GM12873 (cell line): ENCODE results near the gene MAGEA6.
"Not testable (repeated sequence)": the region's sequence is repeated elsewhere in the genome, so short reads cannot be mapped to it uniquely, and the experiment has no call there.

Experiments used
- TF ChIP-seq, protein P1 (sequence below): IDR thresholded peaks from 2 replicates; pipeline ENCODE4 v1.5.1; 2012; ENCODE audit warnings: low read depth, mild to moderate bottlenecking, moderate library complexity, low read length, control low read depth; ENCODE audit not compliant: insufficient read depth; ENCODE audit errors: missing control alignments

Gene MAGEA6, protein sequence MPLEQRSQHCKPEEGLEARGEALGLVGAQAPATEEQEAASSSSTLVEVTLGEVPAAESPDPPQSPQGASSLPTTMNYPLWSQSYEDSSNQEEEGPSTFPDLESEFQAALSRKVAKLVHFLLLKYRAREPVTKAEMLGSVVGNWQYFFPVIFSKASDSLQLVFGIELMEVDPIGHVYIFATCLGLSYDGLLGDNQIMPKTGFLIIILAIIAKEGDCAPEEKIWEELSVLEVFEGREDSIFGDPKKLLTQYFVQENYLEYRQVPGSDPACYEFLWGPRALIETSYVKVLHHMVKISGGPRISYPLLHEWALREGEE

GRCh38 chrX:152769549-152770289, at the start of gene MAGEA6:
Gene MAGEA6 (minus strand): TSS chrX:152769689. CDS start chrX:152767650, 2,039 bp downstream.
- TF ChIP-seq, protein P1, sequence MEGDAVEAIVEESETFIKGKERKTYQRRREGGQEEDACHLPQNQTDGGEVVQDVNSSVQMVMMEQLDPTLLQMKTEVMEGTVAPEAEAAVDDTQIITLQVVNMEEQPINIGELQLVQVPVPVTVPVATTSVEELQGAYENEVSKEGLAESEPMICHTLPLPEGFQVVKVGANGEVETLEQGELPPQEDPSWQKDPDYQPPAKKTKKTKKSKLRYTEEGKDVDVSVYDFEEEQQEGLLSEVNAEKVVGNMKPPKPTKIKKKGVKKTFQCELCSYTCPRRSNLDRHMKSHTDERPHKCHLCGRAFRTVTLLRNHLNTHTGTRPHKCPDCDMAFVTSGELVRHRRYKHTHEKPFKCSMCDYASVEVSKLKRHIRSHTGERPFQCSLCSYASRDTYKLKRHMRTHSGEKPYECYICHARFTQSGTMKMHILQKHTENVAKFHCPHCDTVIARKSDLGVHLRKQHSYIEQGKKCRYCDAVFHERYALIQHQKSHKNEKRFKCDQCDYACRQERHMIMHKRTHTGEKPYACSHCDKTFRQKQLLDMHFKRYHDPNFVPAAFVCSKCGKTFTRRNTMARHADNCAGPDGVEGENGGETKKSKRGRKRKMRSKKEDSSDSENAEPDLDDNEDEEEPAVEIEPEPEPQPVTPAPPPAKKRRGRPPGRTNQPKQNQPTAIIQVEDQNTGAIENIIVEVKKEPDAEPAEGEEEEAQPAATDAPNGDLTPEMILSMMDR: not testable (repeated sequence)

DNA sequence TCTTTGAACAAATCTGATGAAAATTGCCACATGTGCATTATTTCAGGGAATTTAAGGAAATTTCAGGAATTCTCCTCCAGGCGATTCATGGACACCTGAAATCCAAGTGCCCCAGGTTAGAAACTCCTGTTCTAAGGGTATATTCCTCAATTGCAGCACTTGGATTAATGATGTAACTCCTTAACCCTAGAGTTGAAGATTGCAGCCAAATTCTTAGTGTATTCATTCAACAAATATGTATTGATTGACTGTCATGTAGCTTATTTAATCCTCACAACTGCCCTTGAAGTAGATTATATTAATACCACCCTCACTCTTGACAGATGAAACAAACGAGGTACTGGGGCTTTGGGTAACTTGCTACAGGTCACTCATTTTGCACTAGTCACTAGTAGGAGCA, 49.8 kb upstream of the MAGEA6 start:
- TF ChIP-seq, protein P1: no peak

DNA sequence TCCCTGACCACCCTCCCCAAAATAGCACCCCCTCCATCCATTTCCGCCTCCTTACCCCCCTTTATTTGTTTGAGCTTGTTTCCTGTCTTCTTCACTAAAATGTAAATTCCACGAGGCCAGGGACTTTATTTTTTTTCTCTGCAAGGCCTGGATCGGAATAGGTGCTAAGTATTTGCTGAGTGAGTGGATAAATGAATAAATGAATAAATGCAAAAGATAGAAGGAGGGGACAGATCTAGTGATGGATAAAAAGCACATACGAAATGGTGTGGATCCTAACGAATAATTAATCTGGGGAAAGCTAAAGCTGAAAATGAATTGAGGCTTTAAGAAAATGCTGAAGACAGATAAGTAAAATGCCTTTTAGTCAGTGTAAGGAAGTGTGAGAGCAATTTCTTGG, 48.9 kb upstream of the MAGEA6 start:
- TF ChIP-seq, protein P1: no peak

DNA sequence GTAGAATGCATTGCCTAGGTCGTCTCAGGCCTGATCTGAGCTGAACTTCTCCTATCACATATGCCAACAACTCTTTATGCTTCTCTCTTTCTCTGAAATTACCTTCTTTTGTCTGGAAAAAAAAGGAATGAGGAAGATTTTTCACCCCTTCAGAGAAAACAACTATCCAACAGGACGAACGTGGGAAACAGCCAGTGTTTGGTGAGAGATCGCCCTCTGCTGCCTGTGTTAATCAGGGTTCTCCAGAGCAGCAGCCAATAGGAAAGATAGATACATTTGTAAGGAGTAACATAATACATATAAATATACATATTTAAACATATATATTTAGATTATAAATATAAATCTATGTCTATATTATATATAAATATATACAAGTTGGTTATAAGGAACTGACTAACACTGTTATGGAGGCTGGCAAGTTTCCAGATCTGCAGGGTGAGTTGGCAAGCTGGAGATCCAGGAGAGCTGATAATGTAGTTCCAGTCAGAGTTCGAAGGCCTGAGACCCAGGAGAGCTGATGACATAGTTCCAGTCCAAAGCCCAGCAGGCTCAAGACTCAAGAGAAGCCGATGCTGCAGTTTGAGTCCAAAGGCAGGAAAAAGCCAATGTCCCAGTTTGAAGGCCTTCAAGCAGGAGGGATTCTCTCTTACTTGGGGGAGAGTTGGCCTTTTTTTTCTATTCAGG, 47.7 kb upstream of the MAGEA6 start:
- TF ChIP-seq, protein P1: peak; percentile 41

GRCh38 chrX:152814048-152814447, 44.6 kb upstream of the MAGEA6 start:
- TF ChIP-seq, protein P1: no peak

- TF ChIP-seq, protein P1: no peak
Measured at GRCh38 chrX:152813206-152813605, 43.7 kb upstream of the MAGEA6 start.

- TF ChIP-seq, protein P1: no peak
Measured at GRCh38 chrX:152810403-152810802, 40.9 kb upstream of the MAGEA6 start.
